Coronary artery (tissue), 2 donors: ENCODE measurements around the gene C1orf21.

Experiments used
- DNase-seq: peaks from one replicate; pipeline ENCODE4 v3.0.0-alpha.2; 2017; ENCODE audit warnings: low spot score
- H3K27ac ChIP-seq, 2 donors: fragments of 200-600 bp; sonication (generic); one replicate each; pipeline ENCODE4 v1.5.1; 2016 to 2019
- H3K4me3 ChIP-seq: fragments of 200-600 bp; sonication (generic); 2 replicates; pipeline ENCODE4 v1.5.1; 2016; ENCODE audit warnings: mild to moderate bottlenecking, moderate library complexity
- CTCF ChIP-seq: fragments of 200-600 bp; sonication (generic); IDR thresholded peaks from one replicate; pipeline ENCODE4 v1.5.1; 2019; ENCODE audit warnings: antibody characterized with exemption

C1orf21 gene

GRCh38 chr1:184640505-184640904 is 253.7 kb downstream of the C1orf21 start:
- no peak for TF ChIP-seq CTCF
- no peak overlapping the region for H3K27ac ChIP-seq
- H3K4me3 ChIP-seq = no peak overlapping the region
- no peak for DNase-seq

GRCh38 chr1:184641894-184642293 is 255.1 kb downstream of the C1orf21 start:
- H3K27ac ChIP-seq = no peak overlapping the region
- no peak for TF ChIP-seq CTCF
- H3K4me3 ChIP-seq = no peak overlapping the region
- DNase-seq = no peak

- no peak for TF ChIP-seq CTCF
- DNase-seq = no peak
- no peak overlapping the region for H3K27ac ChIP-seq
- H3K4me3 ChIP-seq = no peak overlapping the region
Observed at GRCh38 chr1:184643661-184644060, 256.8 kb downstream of the C1orf21 start.

GRCh38 chr1:184644771-184645170 is 257.9 kb downstream of the C1orf21 start:
- TF ChIP-seq CTCF = no peak
- Histone ChIP-seq H3K4me3 (no peak overlapping the region), H3K27ac (no peak overlapping the region)
- no peak for DNase-seq

GRCh38 chr1:184646178-184646701 is 259.4 kb downstream of the C1orf21 start:
- H3K4me3 ChIP-seq = no peak overlapping the region
- no peak for TF ChIP-seq CTCF
- DNase-seq = no peak
- peak overlapping the region in 1 of 2 donors; percentile 62 for H3K27ac ChIP-seq

- TF ChIP-seq CTCF = no peak
- Histone ChIP-seq H3K27ac (peak overlapping the region in 1 of 2 donors; percentile 62), H3K4me3 (no peak overlapping the region)
- DNase-seq = peak; percentile 64
Observed at GRCh38 chr1:184646824-184647223, 260.0 kb downstream of the C1orf21 start.

GRCh38 chr1:184647471-184647870 is 260.6 kb downstream of the C1orf21 start:
- peak overlapping the region in 1 of 2 donors; percentile 62 for H3K27ac ChIP-seq
- no peak for DNase-seq
- H3K4me3 ChIP-seq = no peak overlapping the region
- TF ChIP-seq CTCF = no peak
